K562 (cell line): ENCODE results near the gene GLE1. TPM values are rescaled to one million over a fixed set of nuclear protein-coding genes. Genes with fewer than 3 reads are reported as not detected.

Experiments used
- ARID2 ChIP-seq: fragments of 450-650 bp; IDR thresholded peaks from 2 replicates; pipeline ENCODE4 v1.6.1; 2017; ENCODE audit warnings: antibody characterized with exemption, mild to moderate bottlenecking
- CTBP1 ChIP-seq: fragments of 450-650 bp; IDR thresholded peaks from 2 replicates; pipeline ENCODE4 v1.6.1; 2016; ENCODE audit warnings: borderline replicate concordance
- EWSR1 ChIP-seq: fragments of 450-650 bp; IDR thresholded peaks from 2 replicates; pipeline ENCODE4 v1.6.1; 2018; ENCODE audit warnings: borderline replicate concordance, mild to moderate bottlenecking, low read depth, moderate library complexity; ENCODE audit not compliant: partially characterized antibody
- HDGF ChIP-seq: fragments of 450-650 bp; IDR thresholded peaks from 2 replicates; pipeline ENCODE4 v1.6.1; 2016
- KAT2B ChIP-seq: IDR thresholded peaks from one replicate; pipeline ENCODE4 v1.6.1; 2012; ENCODE audit warnings: low read depth, mild to moderate bottlenecking, control low read depth, inconsistent platforms, low read length, moderate library complexity
- MAFK ChIP-seq: IDR thresholded peaks from 2 replicates; pipeline ENCODE4 v1.6.1; 2011; ENCODE audit warnings: low read length, improper control_type of control experiment
- NR2C1 ChIP-seq, 2 experiments: fragments of 450-650 bp; IDR thresholded peaks; 2 replicates each; pipeline ENCODE4 v1.6.1; 2017; ENCODE audit warnings: mild to moderate bottlenecking in 2 of 2, antibody characterized with exemption in 1 of 2, inconsistent platforms in 1 of 2, missing compliant biosample characterization in 1 of 2, missing genetic modification characterization in 1 of 2
- RUNX1 ChIP-seq: sonication (generic); IDR thresholded peaks from 2 replicates; pipeline ENCODE4 v1.6.1; 2016; ENCODE audit warnings: antibody characterized with exemption, low read depth
- TCF3 ChIP-seq: sonication (generic); formaldehyde crosslinking; IDR thresholded peaks from 2 replicates; pipeline ENCODE4 v1.4.0; 2020; ENCODE audit warnings: mild to moderate bottlenecking, missing genetic modification reagents
- ZNF239 ChIP-seq: fragments of 250-450 bp; sonication (Bioruptor Pico); IDR thresholded peaks from 2 replicates; pipeline ENCODE4 v1.4.0; 2020; ENCODE audit warnings: mild to moderate bottlenecking
- ZNF584 ChIP-seq: fragments of 200-800 bp; sonication (Bioruptor generic); IDR thresholded peaks from 2 replicates; pipeline ENCODE4 v1.6.1; 2016; ENCODE audit warnings: low read depth, mild to moderate bottlenecking, missing genetic modification characterization, missing compliant biosample characterization
- ZNF764 ChIP-seq: fragments of 250-450 bp; sonication (Bioruptor Pico); IDR thresholded peaks from 2 replicates; pipeline ENCODE4 v1.4.0; 2020; ENCODE audit warnings: low read depth, mild to moderate bottlenecking, moderate library complexity
- ZNF79 ChIP-seq: fragments of 250-450 bp; sonication (Bioruptor Pico); IDR thresholded peaks from 2 replicates; pipeline ENCODE4 v1.4.0; 2020; ENCODE audit warnings: low read depth, mild to moderate bottlenecking, moderate library complexity
- polyA plus RNA-seq, 8 experiments: library from polyadenylated mRNA; depleted of rRNA in 4 of 8; stranded (reverse) in 5 of 8; unstranded in 3 of 8; fragments of >200 nt; fragmentation: Nextera tagmentation in 2 of 8; fragmentation: Illumina TruSeq in 1 of 8; extraction: Ambion mirVana in 2 of 8; extraction: Trizol in 1 of 8; gene quantifications; 2 replicates each; pipeline versions ENCODE4 v1.2.1 to v1.2.3, GENCODE V29; 2011 to 2014; ENCODE audit warnings: inconsistent platforms in 1 of 8, missing spikeins in 1 of 8
- total RNA-seq, 7 experiments: library from RNA; depleted of rRNA in 6 of 7; stranded (reverse); fragments of >200 nt in 6 of 7; fragmentation: Illumina TruSeq in 2 of 7; extraction: Trizol in 2 of 7; gene quantifications; 2 replicates each; pipeline versions ENCODE4 v1.2.1 to v1.2.3, GENCODE V29; 2011 to 2021; ENCODE audit warnings: low replicate concordance in 1 of 7
- TF ChIP-seq, protein P1 (sequence below): fragments of 200-800 bp; sonication (Bioruptor generic); IDR thresholded peaks from 2 replicates; pipeline ENCODE4 v1.6.1; 2017; ENCODE audit warnings: missing genetic modification characterization, missing compliant biosample characterization
- TF ChIP-seq, protein P2 (sequence below): sonication (generic); formaldehyde crosslinking; IDR thresholded peaks from 2 replicates; pipeline ENCODE4 v1.4.0; 2020; ENCODE audit warnings: mild to moderate bottlenecking, missing genetic modification reagents
- TF ChIP-seq, protein P3 (sequence below): sonication (generic); formaldehyde crosslinking; IDR thresholded peaks from 2 replicates; pipeline ENCODE4 v1.8.1; 2023; ENCODE audit warnings: mild to moderate bottlenecking, missing genetic modification reagents
- TF ChIP-seq, protein P4 (sequence below): conservative IDR thresholded peaks from 2 replicates; pipeline ENCODE4 v1.6.1; 2011; ENCODE audit warnings: low read depth, mild to moderate bottlenecking, low read length; ENCODE audit not compliant: control insufficient read depth
- TF ChIP-seq, protein P5 (sequence below): sonication (generic); formaldehyde crosslinking; IDR thresholded peaks from 2 replicates; pipeline ENCODE4 v1.8.0; 2022; ENCODE audit warnings: mild to moderate bottlenecking, missing genetic modification reagents

The GLE1 gene
- total and polyA plus RNA-seq, 9 of the 15 experiments (the other 6 are each of a cell fraction or from before 2014, with no cell fraction given) = 15.9 to 44.8 (median 37.6) TPM

DNA sequence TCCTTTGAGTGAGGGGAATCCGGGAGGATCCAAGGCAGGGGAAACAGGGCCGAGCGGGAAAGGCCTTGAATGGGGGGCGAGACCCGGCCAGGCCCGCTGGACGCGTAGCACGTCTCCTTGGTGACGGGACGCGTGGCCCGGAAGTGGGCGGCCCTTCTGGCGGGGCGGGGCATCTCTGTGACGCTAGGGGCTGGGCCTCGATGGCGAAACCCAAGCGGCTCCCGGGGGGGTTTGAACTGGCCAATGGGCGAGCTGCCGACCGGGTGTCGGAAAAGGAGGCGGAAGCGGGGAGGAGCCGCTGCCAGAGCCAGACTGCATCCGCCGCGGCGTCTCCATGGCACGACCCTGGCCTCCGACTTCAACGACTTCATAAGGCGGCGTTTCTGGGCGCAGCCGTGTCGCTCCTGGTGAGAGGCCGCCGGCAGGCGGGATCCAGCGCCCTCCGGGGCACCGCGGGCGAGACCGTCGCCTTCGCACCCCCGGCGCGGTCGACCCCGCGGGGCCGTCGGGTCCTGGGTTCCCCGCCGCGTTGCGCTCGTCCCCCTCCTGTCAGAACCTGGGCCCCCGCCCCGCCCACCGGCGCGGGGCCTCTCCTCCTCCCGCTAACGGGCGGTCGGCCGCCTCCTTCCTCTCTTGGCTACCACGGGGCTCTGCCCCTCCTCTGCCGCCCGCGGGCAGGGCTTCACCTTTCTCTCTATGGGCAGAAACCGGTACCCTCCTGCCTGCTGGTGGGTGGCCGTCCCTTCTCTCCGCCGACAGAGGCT is 48.5 kb upstream of the GLE1 start, which contains the start of gene ODF2 (continued):
- TF ChIP-seq EWSR1 (no peak), RUNX1 (no peak), ZNF764 (CRISPR knock-in tag) (no peak), ZNF79 (CRISPR knock-in tag) (no peak), MAFK (no peak), CTBP1 (peak; percentile 37; the same call in 1 of the 2 replicates), TCF3 (no peak), ARID2 (no peak), ZNF584 (CRISPR knock-in tag) (no peak), ZNF239 (no peak), NR2C1 (IDR thresholded peaks at IDR 0.05) (no peak), NR2C1 (tag; IDR thresholded peaks at IDR 0.05) (no peak), KAT2B (no peak), HDGF (no peak)
- TF ChIP-seq, protein P1, sequence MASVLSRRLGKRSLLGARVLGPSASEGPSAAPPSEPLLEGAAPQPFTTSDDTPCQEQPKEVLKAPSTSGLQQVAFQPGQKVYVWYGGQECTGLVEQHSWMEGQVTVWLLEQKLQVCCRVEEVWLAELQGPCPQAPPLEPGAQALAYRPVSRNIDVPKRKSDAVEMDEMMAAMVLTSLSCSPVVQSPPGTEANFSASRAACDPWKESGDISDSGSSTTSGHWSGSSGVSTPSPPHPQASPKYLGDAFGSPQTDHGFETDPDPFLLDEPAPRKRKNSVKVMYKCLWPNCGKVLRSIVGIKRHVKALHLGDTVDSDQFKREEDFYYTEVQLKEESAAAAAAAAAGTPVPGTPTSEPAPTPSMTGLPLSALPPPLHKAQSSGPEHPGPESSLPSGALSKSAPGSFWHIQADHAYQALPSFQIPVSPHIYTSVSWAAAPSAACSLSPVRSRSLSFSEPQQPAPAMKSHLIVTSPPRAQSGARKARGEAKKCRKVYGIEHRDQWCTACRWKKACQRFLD (CRISPR knock-in tag) = no peak
- TF ChIP-seq, protein P2, sequence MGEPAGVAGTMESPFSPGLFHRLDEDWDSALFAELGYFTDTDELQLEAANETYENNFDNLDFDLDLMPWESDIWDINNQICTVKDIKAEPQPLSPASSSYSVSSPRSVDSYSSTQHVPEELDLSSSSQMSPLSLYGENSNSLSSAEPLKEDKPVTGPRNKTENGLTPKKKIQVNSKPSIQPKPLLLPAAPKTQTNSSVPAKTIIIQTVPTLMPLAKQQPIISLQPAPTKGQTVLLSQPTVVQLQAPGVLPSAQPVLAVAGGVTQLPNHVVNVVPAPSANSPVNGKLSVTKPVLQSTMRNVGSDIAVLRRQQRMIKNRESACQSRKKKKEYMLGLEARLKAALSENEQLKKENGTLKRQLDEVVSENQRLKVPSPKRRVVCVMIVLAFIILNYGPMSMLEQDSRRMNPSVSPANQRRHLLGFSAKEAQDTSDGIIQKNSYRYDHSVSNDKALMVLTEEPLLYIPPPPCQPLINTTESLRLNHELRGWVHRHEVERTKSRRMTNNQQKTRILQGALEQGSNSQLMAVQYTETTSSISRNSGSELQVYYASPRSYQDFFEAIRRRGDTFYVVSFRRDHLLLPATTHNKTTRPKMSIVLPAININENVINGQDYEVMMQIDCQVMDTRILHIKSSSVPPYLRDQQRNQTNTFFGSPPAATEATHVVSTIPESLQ (CRISPR knock-in tag) = no peak
- TF ChIP-seq, protein P3, sequence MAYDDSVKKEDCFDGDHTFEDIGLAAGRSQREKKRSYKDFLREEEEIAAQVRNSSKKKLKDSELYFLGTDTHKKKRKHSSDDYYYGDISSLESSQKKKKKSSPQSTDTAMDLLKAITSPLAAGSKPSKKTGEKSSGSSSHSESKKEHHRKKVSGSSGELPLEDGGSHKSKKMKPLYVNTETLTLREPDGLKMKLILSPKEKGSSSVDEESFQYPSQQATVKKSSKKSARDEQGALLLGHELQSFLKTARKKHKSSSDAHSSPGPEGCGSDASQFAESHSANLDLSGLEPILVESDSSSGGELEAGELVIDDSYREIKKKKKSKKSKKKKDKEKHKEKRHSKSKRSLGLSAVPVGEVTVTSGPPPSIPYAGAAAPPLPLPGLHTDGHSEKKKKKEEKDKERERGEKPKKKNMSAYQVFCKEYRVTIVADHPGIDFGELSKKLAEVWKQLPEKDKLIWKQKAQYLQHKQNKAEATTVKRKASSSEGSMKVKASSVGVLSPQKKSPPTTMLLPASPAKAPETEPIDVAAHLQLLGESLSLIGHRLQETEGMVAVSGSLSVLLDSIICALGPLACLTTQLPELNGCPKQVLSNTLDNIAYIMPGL = no peak
- TF ChIP-seq, protein P4, sequence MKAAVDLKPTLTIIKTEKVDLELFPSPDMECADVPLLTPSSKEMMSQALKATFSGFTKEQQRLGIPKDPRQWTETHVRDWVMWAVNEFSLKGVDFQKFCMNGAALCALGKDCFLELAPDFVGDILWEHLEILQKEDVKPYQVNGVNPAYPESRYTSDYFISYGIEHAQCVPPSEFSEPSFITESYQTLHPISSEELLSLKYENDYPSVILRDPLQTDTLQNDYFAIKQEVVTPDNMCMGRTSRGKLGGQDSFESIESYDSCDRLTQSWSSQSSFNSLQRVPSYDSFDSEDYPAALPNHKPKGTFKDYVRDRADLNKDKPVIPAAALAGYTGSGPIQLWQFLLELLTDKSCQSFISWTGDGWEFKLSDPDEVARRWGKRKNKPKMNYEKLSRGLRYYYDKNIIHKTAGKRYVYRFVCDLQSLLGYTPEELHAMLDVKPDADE = peak; percentile 61
- TF ChIP-seq, protein P5, sequence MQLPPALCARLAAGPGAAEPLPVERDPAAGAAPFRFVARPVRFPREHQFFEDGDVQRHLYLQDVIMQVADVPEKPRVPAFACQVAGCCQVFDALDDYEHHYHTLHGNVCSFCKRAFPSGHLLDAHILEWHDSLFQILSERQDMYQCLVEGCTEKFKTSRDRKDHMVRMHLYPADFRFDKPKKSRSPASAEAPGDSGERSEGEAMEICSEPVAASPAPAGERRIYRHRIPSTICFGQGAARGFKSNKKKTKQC (CRISPR knock-in tag) = no peak
